Aorta (tissue), 5 donors: ENCODE data around the gene NAA80. TPM values are rescaled to one million over a fixed set of nuclear protein-coding genes. Genes with fewer than 3 reads are reported as not detected.
"Not testable (repeated sequence)": the region's sequence is repeated elsewhere in the genome, so short reads cannot be mapped to it uniquely, and the experiment has no call there.

ENCODE experiments used
- ATAC-seq: fragments of 200-7000 bp; cut with Tn5 transposase; one replicate; pipeline ENCODE4 v1.9.1; 2022; ENCODE audit warnings: moderate library complexity; ENCODE audit not compliant: low FRiP score
- DNase-seq, 2 donors: peaks; one replicate each; pipeline ENCODE4 v3.0.0-alpha.2; 2020
- H3K27ac ChIP-seq, 2 donors: one replicate each; pipeline ENCODE4 v1.5.1; 2013; ENCODE audit warnings: low read length in 2 of 2, mild to moderate bottlenecking in 2 of 2, moderate library complexity in 2 of 2, control low read depth in 1 of 2, inconsistent platforms in 1 of 2, low read depth in 1 of 2
- H3K27me3 ChIP-seq, 2 donors: one replicate each; pipeline ENCODE4 v1.6.1; 2013; ENCODE audit warnings: control low read depth in 1 of 2, low read length in 1 of 2, mild to moderate bottlenecking in 1 of 2, moderate library complexity in 1 of 2; ENCODE audit not compliant: insufficient read depth in 2 of 2, control insufficient read depth in 1 of 2
- H3K36me3 ChIP-seq, 2 donors: one replicate each; pipeline ENCODE4 v1.6.1; 2013; ENCODE audit warnings: control low read depth in 1 of 2, low read length in 1 of 2, mild to moderate bottlenecking in 1 of 2; ENCODE audit not compliant: insufficient read depth in 2 of 2, control insufficient read depth in 1 of 2
- H3K4me1 ChIP-seq, 2 donors: one replicate each; pipeline ENCODE4 v1.6.1; 2013; ENCODE audit warnings: low read length in 2 of 2, control low read depth in 1 of 2, mild to moderate bottlenecking in 1 of 2, moderate library complexity in 1 of 2; ENCODE audit not compliant: insufficient read depth in 2 of 2, control insufficient read depth in 1 of 2
- H3K4me3 ChIP-seq, 2 donors: one replicate each; pipeline ENCODE4 v1.5.1; 2013; ENCODE audit warnings: low read length in 2 of 2, control low read depth in 1 of 2, mild to moderate bottlenecking in 1 of 2
- H3K9me3 ChIP-seq: one replicate; pipeline ENCODE4 v1.6.1; 2013; ENCODE audit warnings: mild to moderate bottlenecking, low read length; ENCODE audit not compliant: control insufficient read depth
- WGBS, 2 donors: extraction: QIAGEN DNeasy Blood & Tissue Kit; methylation state at CpG; one replicate each; pipeline ENCODE4 v1.1.7; 2013; 5-methylcytosine and 5-hydroxymethylcytosine counted together
- intact Hi-C, 2 donors: fragments of 100-400 bp; cut with DNase I; formaldehyde crosslinking; loops; one replicate each; pipeline versions ENCODE4 v1.14.2 to v1.15.0; 2022
- polyA plus RNA-seq, 2 donors: library from polyadenylated mRNA; stranded (reverse); fragments of 200-250 nt; gene quantifications; one replicate each; pipeline ENCODE4 v1.2.3, GENCODE V29; 2013
- total RNA-seq, 2 donors: library from RNA; stranded (reverse); fragmentation: NEBNext Ultra II Directional; extraction: Animal tissue kit (Norgen Biotek cat#: 25700); gene quantifications; one replicate each; pipeline ENCODE4 v1.2.1, GENCODE V29; 2021
- donor health status: healthy with polysubstance abuse.
- donor health status: Bipolar disorder and iron deficiency.
- donor health status: DM: no; HTN: no; CAD: no.
- donor health status: DM: no; HTN: no; CAD: no.
- donor health status: DM: yes; HTN: yes; CAD: no.

NAA80 gene
- total and polyA plus RNA-seq, 4 donors = 2.8 to 16.9 (median 11.8) TPM

DNA sequence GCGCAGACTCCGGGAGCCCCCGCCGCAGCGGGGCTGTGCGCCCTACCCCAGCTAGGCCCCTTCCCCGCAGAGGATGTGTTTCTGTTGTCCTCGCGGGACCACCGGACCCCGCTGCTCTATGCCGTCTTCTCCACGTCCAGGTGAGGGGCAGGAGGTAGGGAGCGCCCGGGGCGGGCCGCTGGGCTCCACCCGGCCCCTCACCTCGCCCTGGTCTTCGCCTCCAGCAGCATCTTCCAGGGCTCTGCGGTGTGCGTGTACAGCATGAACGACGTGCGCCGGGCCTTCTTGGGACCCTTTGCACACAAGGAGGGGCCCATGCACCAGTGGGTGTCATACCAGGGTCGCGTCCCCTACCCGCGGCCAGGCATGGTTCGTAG is 25.5 kb downstream of the NAA80 start:
- no peaks in the 10 kb centered on the region for H3K27me3 ChIP-seq
- no peaks in the 10 kb centered on the region for H3K4me1 ChIP-seq
- no peak overlapping the region for H3K4me3 ChIP-seq
- DNase-seq (peak in 1 of 2 donors; percentile 52), ATAC-seq (no peak)
- H3K9me3 ChIP-seq = no peaks in the 10 kb centered on the region
- H3K36me3 ChIP-seq = no peaks in the 10 kb centered on the region
- no peak overlapping the region for H3K27ac ChIP-seq
- intact Hi-C loops = loop anchor here (1.0 to 10.0 kb wide), 4 partner anchors 46 to 149 kb away; no protein-coding TSS in a partner anchor
- WGBS, 2 donors = 74 to 81% methylated on average over 17 to 31 of the region's 31 CpGs

DNA sequence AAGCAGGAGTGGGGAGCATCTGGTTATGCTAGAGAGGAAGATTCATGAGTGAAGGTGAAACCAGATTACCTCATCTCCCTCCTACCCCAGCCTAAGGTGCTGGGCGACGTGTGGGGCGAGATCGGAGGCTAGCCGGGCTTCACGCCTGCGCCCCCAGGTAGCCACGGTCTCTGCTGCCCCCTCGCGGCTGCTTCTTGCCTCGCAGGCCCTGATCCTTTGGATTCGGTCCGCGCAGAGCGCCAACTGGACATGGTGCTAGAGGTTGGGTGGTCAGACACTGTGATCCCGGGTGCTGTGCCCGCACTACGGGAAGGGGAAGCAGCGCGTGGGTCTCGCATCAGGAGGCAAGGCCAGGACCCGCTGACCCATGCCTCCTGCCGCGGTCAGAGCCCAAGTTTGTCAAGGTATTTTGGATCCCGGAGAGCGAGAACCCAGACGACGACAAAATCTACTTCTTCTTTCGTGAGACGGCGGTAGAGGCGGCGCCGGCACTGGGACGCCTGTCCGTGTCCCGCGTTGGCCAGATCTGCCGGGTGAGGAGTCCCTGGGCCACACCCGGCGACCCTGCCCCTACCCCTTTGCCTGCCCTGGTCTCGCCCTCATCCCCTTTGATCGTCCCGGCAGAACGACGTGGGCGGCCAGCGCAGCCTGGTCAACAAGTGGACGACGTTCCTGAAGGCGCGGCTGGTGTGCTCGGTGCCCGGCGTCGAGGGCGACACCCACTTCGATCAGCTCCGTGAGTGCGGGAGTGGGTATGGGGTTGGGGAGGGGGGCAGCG is 26.1 kb downstream of the NAA80 start:
- DNase-seq = peak; percentile 88 to 97
- no peaks in the 10 kb centered on the region for H3K27me3 ChIP-seq
- H3K4me3 ChIP-seq = no peak overlapping the region
- no peaks in the 10 kb centered on the region for H3K9me3 ChIP-seq
- H3K4me1 ChIP-seq = no peaks in the 10 kb centered on the region
- H3K27ac ChIP-seq = no peak overlapping the region
- intact Hi-C loops = loop anchor here in 1 of 2 donors (1.0 to 10.0 kb wide), 3 partner anchors 46 to 148 kb away; no protein-coding TSS in a partner anchor
- 7 to 9% methylated on average over 61 of the region's 61 CpGs for WGBS, 2 donors
- no peaks in the 10 kb centered on the region for H3K36me3 ChIP-seq
- ATAC-seq = peak; percentile 85

DNA sequence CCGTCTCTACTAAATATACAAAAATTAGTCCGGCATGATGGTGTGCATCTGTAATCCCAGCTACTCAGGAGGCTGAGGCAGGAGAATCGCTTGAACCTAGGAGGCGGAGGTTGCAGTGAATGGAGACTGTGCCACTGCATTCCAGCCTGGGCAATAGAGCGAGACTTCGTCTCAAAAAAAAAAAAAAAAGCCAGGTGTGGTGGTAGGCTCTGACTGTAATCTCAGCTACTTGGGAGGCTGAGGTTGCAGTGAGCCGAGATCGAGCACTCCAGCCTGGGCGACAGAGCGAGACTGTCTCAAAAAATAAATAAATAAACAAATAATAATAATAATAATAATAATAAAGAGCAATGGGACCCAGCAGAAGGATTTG is 26.7 kb downstream of the NAA80 start:
- ATAC-seq, H3K9me3 ChIP-seq, H3K4me1 ChIP-seq, H3K36me3 ChIP-seq, DNase-seq, H3K27ac ChIP-seq, H3K4me3 ChIP-seq, H3K27me3 ChIP-seq: not testable (repeated sequence)
- intact Hi-C loops = loop anchor here in 1 of 2 donors (2.0 to 10.0 kb wide), 2 partner anchors 78 to 148 kb away; no protein-coding TSS in a partner anchor
- 47 to 55% methylated on average over 10 of the region's 10 CpGs for WGBS, 2 donors

GRCh38 chr3:50271314-50271936 is 27.8 kb downstream of the NAA80 start:
- ATAC-seq = no peak
- H3K9me3 ChIP-seq = no peaks in the 10 kb centered on the region
- no peaks in the 10 kb centered on the region for H3K27me3 ChIP-seq
- DNase-seq = no peak
- intact Hi-C loops = loop anchor here in 1 of 2 donors (10.0 kb wide), 1 partner anchor 147 kb away; no protein-coding TSS in a partner anchor
- no peaks in the 10 kb centered on the region for H3K4me1 ChIP-seq
- H3K36me3 ChIP-seq = no peaks in the 10 kb centered on the region
- no peak overlapping the region for H3K27ac ChIP-seq
- 82 to 86% methylated on average over 10 of the region's 10 CpGs for WGBS, 2 donors
- no peak overlapping the region for H3K4me3 ChIP-seq

DNA sequence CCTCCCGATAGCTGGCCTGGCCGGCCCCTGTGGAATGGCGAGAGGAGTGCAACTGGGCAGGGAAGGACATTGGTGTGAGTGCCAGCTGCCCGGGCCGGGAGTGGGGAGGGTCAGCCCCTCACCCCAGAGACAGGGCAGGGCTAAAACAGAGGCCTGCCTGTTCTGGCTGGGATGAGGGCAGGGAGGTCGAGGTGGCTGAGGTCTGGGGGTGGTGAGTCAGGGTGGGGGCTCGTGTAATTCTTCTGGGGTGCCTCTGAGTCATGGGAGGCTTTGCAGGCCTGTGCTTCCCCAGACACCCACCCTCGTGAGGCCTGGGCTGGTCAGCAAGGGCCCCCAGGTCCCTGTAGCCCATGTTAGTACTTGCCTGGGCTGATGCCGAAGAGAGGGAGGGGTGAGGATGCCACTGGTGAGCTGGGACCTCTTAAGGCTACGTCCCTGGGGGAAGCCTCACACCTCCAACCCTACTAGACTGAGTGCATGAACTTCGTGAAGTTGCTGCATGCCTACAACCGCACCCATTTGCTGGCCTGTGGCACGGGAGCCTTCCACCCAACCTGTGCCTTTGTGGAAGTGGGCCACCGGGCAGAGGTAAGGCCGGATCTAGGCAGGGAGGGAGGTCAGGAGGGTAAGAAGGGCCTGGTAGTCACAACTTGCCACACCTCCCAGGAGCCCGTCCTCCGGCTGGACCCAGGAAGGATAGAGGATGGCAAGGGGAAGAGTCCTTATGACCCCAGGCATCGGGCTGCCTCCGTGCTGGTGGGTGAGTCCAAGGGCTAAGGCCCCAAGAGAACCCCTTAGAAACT is 28.6 kb downstream of the NAA80 start:
- 70 to 75% methylated on average over 19 of the region's 19 CpGs for whole genome bisulfite sequencing, 2 donors
- intact Hi-C loops = loop anchor here in 1 of 2 donors (10.0 kb wide), 1 partner anchor 146 kb away; no protein-coding TSS in a partner anchor
- ATAC-seq (no peak), DNase-seq (peak in 1 of 2 donors; percentile 44)
- H3K27me3 ChIP-seq = no peaks in the 10 kb centered on the region
- no peaks in the 10 kb centered on the region for H3K9me3 ChIP-seq
- no peak overlapping the region for H3K27ac ChIP-seq
- H3K4me1 ChIP-seq = no peaks in the 10 kb centered on the region
- H3K4me3 ChIP-seq = no peak overlapping the region
- no peaks in the 10 kb centered on the region for H3K36me3 ChIP-seq

DNA sequence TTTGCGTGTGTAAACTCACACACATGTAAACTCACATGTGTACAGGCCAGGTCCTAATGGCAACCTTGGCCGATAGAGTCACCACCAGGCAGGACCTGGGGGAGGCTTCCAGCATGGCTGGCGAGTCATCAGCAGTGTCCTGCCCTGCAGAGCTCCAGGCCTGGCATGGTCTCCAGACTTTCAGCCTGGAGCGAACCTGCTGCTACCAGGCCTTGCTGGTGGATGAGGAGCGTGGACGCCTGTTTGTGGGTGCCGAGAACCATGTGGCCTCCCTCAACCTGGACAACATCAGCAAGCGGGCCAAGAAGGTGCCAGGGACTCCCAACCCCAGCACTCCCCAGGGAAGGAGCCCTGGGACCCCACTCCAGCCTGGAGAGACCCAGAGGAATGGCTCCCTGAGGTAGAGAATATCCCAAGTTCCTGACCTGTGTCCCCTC is 29.2 kb downstream of the NAA80 start:
- Histone ChIP-seq H3K9me3 (no peaks in the 10 kb centered on the region), H3K36me3 (no peaks in the 10 kb centered on the region), H3K4me3 (no peak overlapping the region), H3K27ac (no peak overlapping the region), H3K4me1 (no peaks in the 10 kb centered on the region), H3K27me3 (no peaks in the 10 kb centered on the region)
- DNase-seq = peak in 1 of 2 donors; percentile 55
- intact Hi-C loops = loop anchor here in 1 of 2 donors (2.0 to 10.0 kb wide), 2 partner anchors 33 to 145 kb away; partner anchors contain the start of gene GNAI2
- no peak for ATAC-seq
- WGBS, 2 donors = 59 to 63% methylated on average over 8 of the region's 8 CpGs

GRCh38 chr3:50269460-50269859 is 29.7 kb downstream of the NAA80 start:
- DNase-seq (no peak), ATAC-seq (no peak)
- Histone ChIP-seq H3K9me3 (no peaks in the 10 kb centered on the region), H3K4me3 (no peak overlapping the region), H3K27me3 (no peaks in the 10 kb centered on the region), H3K36me3 (no peaks in the 10 kb centered on the region), H3K4me1 (no peaks in the 10 kb centered on the region), H3K27ac (peak overlapping the region in 1 of 2 donors; percentile 87)
- WGBS, 2 donors = 34 to 46% methylated on average over 4 of the region's 4 CpGs
- intact Hi-C loops = loop anchor here in 1 of 2 donors (2.0 kb wide), 1 partner anchor 33 kb away; the partner anchor contains the start of gene GNAI2

DNA sequence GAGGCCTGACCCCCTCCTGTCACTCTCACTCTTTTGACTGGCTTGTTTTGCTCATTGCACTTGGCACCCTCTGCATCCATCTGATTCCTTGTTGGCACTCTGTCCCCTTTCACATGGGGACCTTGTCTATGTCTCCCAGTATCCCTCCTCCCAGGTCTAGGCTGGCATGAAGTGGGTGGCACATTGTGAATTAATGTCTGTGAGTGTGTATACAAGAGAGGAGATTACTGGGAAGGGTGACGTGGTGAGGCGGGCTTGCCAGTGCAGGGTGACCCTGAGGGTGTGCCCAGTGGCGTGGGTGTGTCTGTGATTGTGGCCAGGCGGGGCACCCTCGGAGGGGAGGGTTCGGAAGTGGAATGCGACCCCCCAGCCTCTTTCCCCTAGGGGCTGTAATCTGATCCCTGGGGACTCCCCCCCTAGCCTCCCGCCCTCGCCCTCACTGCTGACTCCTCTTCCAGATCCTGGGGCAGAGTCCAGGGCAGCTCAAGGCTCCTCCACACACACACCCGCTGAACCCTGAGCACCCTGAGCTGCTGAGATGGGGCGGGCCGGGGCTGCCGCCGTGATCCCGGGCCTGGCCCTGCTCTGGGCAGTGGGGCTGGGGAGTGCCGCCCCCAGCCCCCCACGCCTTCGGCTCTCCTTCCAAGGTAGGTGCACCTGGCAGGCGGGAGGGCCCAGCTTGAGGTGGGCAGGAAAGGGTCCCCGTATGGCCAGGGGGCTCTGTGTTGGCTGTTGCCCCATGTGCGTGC is 30.3 kb downstream of the NAA80 start, which contains the start of gene SEMA3B:
Gene SEMA3B, plus strand, starts transcription at position 445 of the 749 bp plus-strand sequence. Its CDS starts 94 bp downstream, at position 539.
- no peaks in the 10 kb centered on the region for H3K36me3 ChIP-seq
- peak within 1 kb of the TSS in 1 of 2 donors; percentile 87 for H3K27ac ChIP-seq
- DNase-seq (peak; percentile 83 to 93), ATAC-seq (peak; percentile 17)
- no peaks in the 10 kb centered on the region for H3K4me1 ChIP-seq
- H3K27me3 ChIP-seq = no peaks in the 10 kb centered on the region
- intact Hi-C loops = loop anchor here in 1 of 2 donors (2.0 kb wide), 1 partner anchor 32 kb away; the partner anchor contains the start of gene GNAI2
- no peak within 1 kb of the TSS for H3K4me3 ChIP-seq
- H3K9me3 ChIP-seq = no peaks in the 10 kb centered on the region
- 10 to 13% methylated on average over 20 to 21 of the region's 21 CpGs for WGBS, 2 donors
